Mononuclear cell (primary cell): ENCODE measurements around the gene ZDHHC11B. TPM values are rescaled to one million over a fixed set of nuclear protein-coding genes. Genes with fewer than 3 reads are reported as not detected.

Source experiments
- H3K27me3 ChIP-seq: 2 replicates; pipeline ENCODE4 v1.6.0; 2011; ENCODE audit warnings: low read length, control low read depth; ENCODE audit not compliant: insufficient read depth
- H3K4me1 ChIP-seq: 2 replicates; pipeline ENCODE4 v1.5.1; 2011; ENCODE audit warnings: mild to moderate bottlenecking, low read length, control low read depth; ENCODE audit not compliant: insufficient read depth
- H3K4me3 ChIP-seq: 2 replicates; pipeline ENCODE4 v1.5.1; 2011; ENCODE audit warnings: mild to moderate bottlenecking, low read length, moderate library complexity
- H3K9me3 ChIP-seq: 2 replicates; pipeline ENCODE4 v1.5.1; 2011; ENCODE audit warnings: low read depth, mild to moderate bottlenecking, control low read depth, low read length
- total RNA-seq: library from RNA; depleted of rRNA; stranded (reverse); fragments of >200 nt; gene quantifications from one replicate; pipeline ENCODE4 v1.2.3, GENCODE V29; 2012

The ZDHHC11B gene
- total RNA-seq, 1 donor: 0.73 TPM

DNA sequence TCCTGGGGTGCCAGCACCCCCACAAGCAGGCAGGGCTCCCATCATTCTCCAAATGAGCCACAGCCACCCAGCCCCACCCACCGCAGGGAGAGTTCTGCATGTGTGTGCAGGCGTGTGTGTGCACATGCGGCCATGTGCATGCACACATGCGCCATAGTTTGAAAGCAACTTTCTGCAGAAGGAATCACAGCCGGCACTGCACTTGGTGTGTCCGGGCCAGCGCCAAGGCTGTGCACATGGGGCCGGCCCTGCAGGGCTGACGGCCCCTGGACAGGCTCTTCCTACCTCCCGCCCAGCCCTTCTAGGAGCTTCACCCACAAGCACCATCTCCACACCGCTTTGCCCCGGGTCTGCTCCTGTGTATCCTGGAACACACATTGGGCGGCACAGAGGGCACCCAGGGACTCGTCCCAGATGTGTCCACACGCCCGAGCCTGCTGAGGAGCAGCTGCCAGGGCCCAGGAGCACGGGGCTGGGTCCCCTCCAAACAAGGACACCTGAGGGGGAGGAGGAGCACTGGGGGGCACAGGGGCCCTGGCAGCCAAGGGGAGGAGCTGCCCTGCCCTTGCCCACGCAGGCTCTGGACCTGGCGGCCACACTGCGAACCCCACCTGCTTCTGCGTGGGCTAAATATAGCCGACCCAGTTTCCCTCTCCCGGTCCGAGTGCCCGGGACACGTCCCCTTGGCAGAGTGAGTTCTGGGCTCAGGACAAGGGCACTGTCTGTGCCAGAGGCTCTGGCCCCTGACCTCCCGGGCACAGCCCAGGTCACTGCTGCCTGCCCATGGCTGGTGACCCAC, 110.5 kb downstream of the ZDHHC11B start:
- no peaks in the 10 kb centered on the region for H3K27me3 ChIP-seq
- no peak overlapping the region for H3K4me3 ChIP-seq
- peaks cover 17% of the 10 kb centered on the region for H3K4me1 ChIP-seq
- H3K9me3 ChIP-seq: no peaks in the 10 kb centered on the region

DNA sequence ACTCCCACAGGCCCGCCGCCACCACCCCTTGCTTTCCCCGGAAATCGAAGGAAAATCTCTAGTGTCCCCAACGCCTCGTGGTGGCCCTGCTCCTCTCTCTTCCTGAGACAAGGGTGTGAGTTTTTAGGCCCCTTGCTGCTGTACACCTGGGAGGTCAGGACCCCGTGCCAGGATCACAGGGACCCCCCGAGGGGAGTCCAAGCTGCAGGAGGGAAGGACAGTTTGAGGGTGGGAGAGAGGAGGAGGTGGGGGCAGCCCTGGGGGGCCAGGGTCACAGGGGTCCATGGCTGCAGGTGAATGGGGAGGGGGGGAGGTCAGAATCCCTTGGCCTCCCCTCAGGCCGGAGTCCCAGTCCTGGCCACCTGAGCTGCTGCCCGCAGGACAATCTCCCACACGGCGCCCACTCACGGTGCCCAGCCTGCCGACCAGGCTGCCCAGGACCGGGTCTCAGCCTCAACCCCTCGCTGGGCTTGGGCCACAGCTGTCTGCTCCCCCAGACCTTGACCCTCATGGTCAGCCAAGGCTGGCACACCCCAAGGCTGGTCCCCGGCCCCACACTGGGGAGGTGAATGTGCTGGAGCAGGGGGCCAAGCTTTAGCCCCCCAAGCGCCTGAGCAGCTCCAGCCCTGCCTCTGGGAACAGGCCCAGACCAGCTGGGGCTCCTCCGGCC, 111.2 kb downstream of the ZDHHC11B start:
- Histone ChIP-seq H3K9me3 (no peaks in the 10 kb centered on the region), H3K27me3 (no peaks in the 10 kb centered on the region), H3K4me1 (peaks cover 17% of the 10 kb centered on the region), H3K4me3 (no peak overlapping the region)

DNA sequence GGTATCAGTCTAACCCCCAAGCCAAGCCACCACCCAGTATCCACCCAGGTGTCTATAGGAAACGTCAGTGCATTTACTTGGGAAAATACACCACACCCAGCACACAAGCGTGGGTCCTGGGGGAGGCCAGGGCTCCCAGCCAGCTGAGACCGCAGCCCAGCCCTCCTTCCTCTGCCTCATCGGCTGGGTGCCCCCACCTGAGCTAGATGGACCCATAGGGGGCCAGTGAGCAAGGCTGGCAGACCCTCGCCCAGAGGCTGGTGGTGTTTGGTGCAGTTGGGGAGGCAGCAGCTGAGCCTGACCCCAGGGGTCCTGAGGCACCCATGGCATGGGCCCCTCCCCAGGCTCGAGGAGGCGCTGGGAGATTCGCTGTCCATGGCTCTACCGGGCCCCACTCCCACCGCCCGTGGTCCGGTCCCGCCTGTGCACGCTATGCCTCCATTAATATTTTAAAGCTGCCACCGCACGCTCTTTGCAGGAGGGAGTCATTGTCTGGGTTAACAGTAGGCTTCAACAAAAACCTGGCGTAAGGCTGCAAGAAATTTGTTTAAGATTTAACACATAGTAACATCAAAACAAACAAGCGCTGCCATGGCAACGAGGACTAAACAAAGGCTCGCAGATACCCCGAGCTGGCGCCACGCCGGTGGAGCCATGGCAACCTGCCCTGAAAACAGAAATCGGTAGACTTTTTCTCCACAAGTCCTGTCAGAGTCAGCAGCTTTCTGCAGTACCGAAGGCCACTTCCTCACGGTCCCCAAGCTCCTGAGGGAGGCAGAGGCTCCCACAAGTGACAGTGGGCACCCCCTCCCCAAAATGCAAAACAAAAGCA, 112.0 kb downstream of the ZDHHC11B start:
- peaks cover 17% of the 10 kb centered on the region for H3K4me1 ChIP-seq
- no peak overlapping the region for H3K4me3 ChIP-seq
- H3K27me3 ChIP-seq: no peaks in the 10 kb centered on the region
- no peaks in the 10 kb centered on the region for H3K9me3 ChIP-seq

GRCh38 chr5:671459-672328, 112.8 kb downstream of the ZDHHC11B start:
- no peak overlapping the region for H3K4me3 ChIP-seq
- H3K27me3 ChIP-seq: no peaks in the 10 kb centered on the region
- no peaks in the 10 kb centered on the region for H3K9me3 ChIP-seq
- H3K4me1 ChIP-seq: peaks cover 17% of the 10 kb centered on the region

- Histone ChIP-seq H3K4me1 (peaks cover 17% of the 10 kb centered on the region), H3K9me3 (no peaks in the 10 kb centered on the region), H3K27me3 (no peaks in the 10 kb centered on the region), H3K4me3 (no peak overlapping the region)
These were observed 113.9 kb downstream of the ZDHHC11B start for GRCh38 chr5:670396-671270.

GRCh38 chr5:669842-670395, 114.6 kb downstream of the ZDHHC11B start:
- Histone ChIP-seq H3K4me3 (no peak overlapping the region), H3K4me1 (peaks cover 17% of the 10 kb centered on the region), H3K9me3 (no peaks in the 10 kb centered on the region), H3K27me3 (no peaks in the 10 kb centered on the region)

DNA sequence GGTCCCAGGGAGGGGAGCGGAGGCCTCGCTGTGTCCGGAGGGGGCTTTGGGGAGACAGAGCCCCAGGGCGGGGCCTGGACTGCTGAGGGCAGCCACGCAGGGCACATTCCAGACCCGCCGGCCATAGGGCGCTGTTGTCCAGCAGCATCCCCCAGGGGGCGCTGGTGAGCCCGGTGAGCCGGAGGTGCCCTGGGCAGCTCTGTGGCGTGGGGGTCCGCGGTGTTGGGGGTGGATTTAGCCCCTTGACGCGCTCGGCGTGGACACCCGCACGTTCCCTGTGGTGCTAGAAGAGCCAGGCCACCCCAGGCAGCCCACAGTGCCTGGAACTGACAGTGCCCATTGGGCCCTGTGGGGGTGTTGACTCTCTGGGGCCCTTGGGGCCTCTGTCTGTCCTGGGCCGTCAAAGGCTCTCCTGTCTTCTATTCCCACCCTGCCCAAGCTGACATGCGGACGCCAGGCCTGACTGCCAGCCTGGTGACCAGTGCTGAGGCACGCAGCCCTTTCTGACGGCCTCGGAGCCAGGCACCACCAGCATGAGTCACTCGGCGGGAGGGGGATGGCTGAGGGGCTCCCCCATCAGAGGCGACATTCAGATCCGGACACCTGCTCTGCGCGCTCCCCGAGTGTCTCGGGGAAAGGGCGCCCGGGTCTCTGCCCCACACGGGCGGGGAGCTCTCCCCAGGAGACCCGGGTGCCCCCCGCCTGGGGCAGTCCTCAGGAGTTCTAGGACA, 115.3 kb downstream of the ZDHHC11B start:
- Histone ChIP-seq H3K4me1 (peaks cover 17% of the 10 kb centered on the region), H3K9me3 (no peaks in the 10 kb centered on the region), H3K27me3 (no peaks in the 10 kb centered on the region), H3K4me3 (no peak overlapping the region)

- Histone ChIP-seq H3K27me3 (no peaks in the 10 kb centered on the region), H3K4me3 (no peak overlapping the region), H3K9me3 (no peaks in the 10 kb centered on the region), H3K4me1 (peaks cover 16% of the 10 kb centered on the region)
These were observed 116.1 kb downstream of the ZDHHC11B start for GRCh38 chr5:668283-668995.

- Histone ChIP-seq H3K4me1 (peaks cover 4% of the 10 kb centered on the region), H3K4me3 (no peak overlapping the region), H3K27me3 (no peaks in the 10 kb centered on the region), H3K9me3 (no peaks in the 10 kb centered on the region)
These were observed 117.6 kb downstream of the ZDHHC11B start for GRCh38 chr5:666816-667498.

- Histone ChIP-seq H3K9me3 (no peaks in the 10 kb centered on the region), H3K27me3 (no peaks in the 10 kb centered on the region), H3K4me1 (no peaks in the 10 kb centered on the region), H3K4me3 (no peak overlapping the region)
These were observed 118.4 kb downstream of the ZDHHC11B start for GRCh38 chr5:665956-666711.

GRCh38 chr5:665541-665955, 119.0 kb downstream of the ZDHHC11B start:
- Histone ChIP-seq H3K4me1 (no peaks in the 10 kb centered on the region), H3K27me3 (no peaks in the 10 kb centered on the region), H3K9me3 (no peaks in the 10 kb centered on the region), H3K4me3 (no peak overlapping the region)
